ENCODE data around the gene ARL5C. TPM values are rescaled to one million over a fixed set of nuclear protein-coding genes. Genes with fewer than 3 reads are reported as not detected.

The ARL5C gene
- total RNA-seq, 1 experiment from 2014 or later, result not detected

GRCh38 chr17:39194985-39195524, 29.1 kb upstream of the ARL5C start:
- TF ChIP-seq EZH2 (IDR thresholded peaks at IDR 0.05; ENCODE audit: low read depth) (no peak), CTCF (conservative IDR thresholded peaks at IDR 0.05) (no peak)

GRCh38 chr17:39194089-39194984, 28.4 kb upstream of the ARL5C start:
- no peaks in the 10 kb centered on the region for H3K27me3 ChIP-seq (ENCODE audit: insufficient read depth, low read depth)
- no peak for DNase-seq
- POLR2A ChIA-PET (ENCODE audit: unreplicated experiment), result no interaction called here
- no peaks in the 10 kb centered on the region for H3K9me3 ChIP-seq (ENCODE audit: insufficient read depth, low read depth)
- BruUV-seq (replicated peaks), result no TSS peak
- no peaks in the 10 kb centered on the region for H4K20me1 ChIP-seq (ENCODE audit: insufficient read depth)
- no peak overlapping the region for H3K27ac ChIP-seq
- H3K4me3 ChIP-seq, result no peak overlapping the region
- H3K9me2 ChIP-seq (ENCODE audit: insufficient read depth), result no peaks in the 10 kb centered on the region
- intact Hi-C loops (cut with micrococcal nuclease; ENCODE audit: unreplicated experiment), result no loop called here
- no peak overlapping the region for H2AFZ ChIP-seq
- peaks cover 14% of the 10 kb centered on the region for H3K79me2 ChIP-seq (ENCODE audit: low read depth)
- TF ChIP-seq EZH2 (IDR thresholded peaks at IDR 0.05; ENCODE audit: low read depth) (no peak), CTCF (conservative IDR thresholded peaks at IDR 0.05) (no peak)
- peaks cover 15% of the 10 kb centered on the region for H3K4me1 ChIP-seq (replicated peaks; ENCODE audit: insufficient read depth)
- H3K36me3 ChIP-seq (ENCODE audit: low read depth), result no peaks in the 10 kb centered on the region
- peaks cover 20% of the 10 kb centered on the region for H3F3A ChIP-seq (ENCODE audit: insufficient read depth, low read depth)
- CTCF ChIA-PET, result no interaction called here
- H3K4me2 ChIP-seq, result no peak overlapping the region

More at GRCh38 chr17:39194985-39195524, 29.1 kb upstream of the ARL5C start:
- H3K27ac ChIP-seq, result no peak overlapping the region
- no peaks in the 10 kb centered on the region for H3K9me2 ChIP-seq (ENCODE audit: insufficient read depth)
- no peaks in the 10 kb centered on the region for H3K9me3 ChIP-seq (ENCODE audit: insufficient read depth, low read depth)
- no peaks in the 10 kb centered on the region for H3K36me3 ChIP-seq (ENCODE audit: low read depth)
- intact Hi-C loops (cut with micrococcal nuclease; ENCODE audit: unreplicated experiment), result no loop called here
- ChIA-PET CTCF (interaction anchor here (2.0 kb wide), 1 partner anchor 42 kb away, joined by 4 read pairs; no protein-coding TSS in a partner anchor), POLR2A (ENCODE audit: unreplicated experiment) (no interaction called here)
- H3K4me3 ChIP-seq, result no peak overlapping the region
- peaks cover 25% of the 10 kb centered on the region for H3F3A ChIP-seq (ENCODE audit: insufficient read depth, low read depth)
- H3K4me2 ChIP-seq, result no peak overlapping the region
- no peaks in the 10 kb centered on the region for H4K20me1 ChIP-seq (ENCODE audit: insufficient read depth)
- H3K27me3 ChIP-seq (ENCODE audit: insufficient read depth, low read depth), result no peaks in the 10 kb centered on the region
- no peak overlapping the region for H2AFZ ChIP-seq
- no peak for DNase-seq
- no TSS peak for BruUV-seq (replicated peaks)
- peaks cover 15% of the 10 kb centered on the region for H3K79me2 ChIP-seq (ENCODE audit: low read depth)
- H3K4me1 ChIP-seq (replicated peaks; ENCODE audit: insufficient read depth), result peaks cover 17% of the 10 kb centered on the region

GRCh38 chr17:39193346-39193745, 27.4 kb upstream of the ARL5C start:
- peaks cover 13% of the 10 kb centered on the region for H3K4me1 ChIP-seq (replicated peaks; ENCODE audit: insufficient read depth)
- CTCF ChIA-PET, result no interaction called here

More at GRCh38 chr17:39193346-39193745, 27.4 kb upstream of the ARL5C start:
- no peak for DNase-seq
- TF ChIP-seq CTCF (conservative IDR thresholded peaks at IDR 0.05) (no peak), EZH2 (IDR thresholded peaks at IDR 0.05; ENCODE audit: low read depth) (no peak)
- H3K4me3 ChIP-seq, result no peak overlapping the region
- intact Hi-C loops (cut with micrococcal nuclease; ENCODE audit: unreplicated experiment), result no loop called here
- H2AFZ ChIP-seq, result no peak overlapping the region
- peaks cover 10% of the 10 kb centered on the region for H3F3A ChIP-seq (ENCODE audit: insufficient read depth, low read depth)
- no peak overlapping the region for H3K27ac ChIP-seq
- H3K36me3 ChIP-seq (ENCODE audit: low read depth), result no peaks in the 10 kb centered on the region
- H3K9me2 ChIP-seq (ENCODE audit: insufficient read depth), result no peaks in the 10 kb centered on the region
- peaks cover 14% of the 10 kb centered on the region for H3K79me2 ChIP-seq (ENCODE audit: low read depth)
- no peaks in the 10 kb centered on the region for H3K27me3 ChIP-seq (ENCODE audit: insufficient read depth, low read depth)
- no peak overlapping the region for H3K4me2 ChIP-seq
- BruUV-seq (replicated peaks), result no TSS peak
- no peaks in the 10 kb centered on the region for H4K20me1 ChIP-seq (ENCODE audit: insufficient read depth)
- POLR2A ChIA-PET (ENCODE audit: unreplicated experiment), result no interaction called here
- no peaks in the 10 kb centered on the region for H3K9me3 ChIP-seq (ENCODE audit: insufficient read depth, low read depth)

Measured in PC-9 (cell line).